ENCODE measurements around the gene DUSP21. TPM values are rescaled to one million over a fixed set of nuclear protein-coding genes. Genes with fewer than 3 reads are reported as not detected.

DUSP21 gene
- total RNA-seq, 1 donor from 2014 or later = not detected

GRCh38 chrX:44876086-44876485, 32.3 kb downstream of the DUSP21 start:
- Histone ChIP-seq H3K9ac (no peak overlapping the region), H3F3A (ENCODE audit: low read depth) (peaks cover 14% of the 10 kb centered on the region), H3K4me2 (peak overlapping the region; percentile 90), H3K79me2 (ENCODE audit: low read depth) (peaks cover 86% of the 10 kb centered on the region), H3K27me3 (no peaks in the 10 kb centered on the region), H3K4me3 (peak overlapping the region; percentile 83), H2AFZ (replicated peaks) (no peak overlapping the region), H3K4me1 (no peaks in the 10 kb centered on the region), H4K20me1 (ENCODE audit: low read depth) (peaks cover 18% of the 10 kb centered on the region), H3K36me3 (peaks cover 3% of the 10 kb centered on the region), H3K27ac (no peak overlapping the region), H3K9me3 (ENCODE audit: low read depth) (peaks cover 5% of the 10 kb centered on the region)
- no peak for DNase-seq (ENCODE audit: low spot score)
- peaks cover 8% of the 10 kb centered on the region for H3K36me3 Mint-ChIP-seq
- H3K27me3 Mint-ChIP-seq (ENCODE audit: insufficient read depth, low read depth) = peaks cover 3% of the 10 kb centered on the region
- no peak for TF ChIP-seq EZH2 (IDR thresholded peaks at IDR 0.05)
- TF ChIP-seq, protein P1, sequence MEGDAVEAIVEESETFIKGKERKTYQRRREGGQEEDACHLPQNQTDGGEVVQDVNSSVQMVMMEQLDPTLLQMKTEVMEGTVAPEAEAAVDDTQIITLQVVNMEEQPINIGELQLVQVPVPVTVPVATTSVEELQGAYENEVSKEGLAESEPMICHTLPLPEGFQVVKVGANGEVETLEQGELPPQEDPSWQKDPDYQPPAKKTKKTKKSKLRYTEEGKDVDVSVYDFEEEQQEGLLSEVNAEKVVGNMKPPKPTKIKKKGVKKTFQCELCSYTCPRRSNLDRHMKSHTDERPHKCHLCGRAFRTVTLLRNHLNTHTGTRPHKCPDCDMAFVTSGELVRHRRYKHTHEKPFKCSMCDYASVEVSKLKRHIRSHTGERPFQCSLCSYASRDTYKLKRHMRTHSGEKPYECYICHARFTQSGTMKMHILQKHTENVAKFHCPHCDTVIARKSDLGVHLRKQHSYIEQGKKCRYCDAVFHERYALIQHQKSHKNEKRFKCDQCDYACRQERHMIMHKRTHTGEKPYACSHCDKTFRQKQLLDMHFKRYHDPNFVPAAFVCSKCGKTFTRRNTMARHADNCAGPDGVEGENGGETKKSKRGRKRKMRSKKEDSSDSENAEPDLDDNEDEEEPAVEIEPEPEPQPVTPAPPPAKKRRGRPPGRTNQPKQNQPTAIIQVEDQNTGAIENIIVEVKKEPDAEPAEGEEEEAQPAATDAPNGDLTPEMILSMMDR (IDR thresholded peaks at IDR 0.05) = no peak
- TF ChIP-seq EZH2phosphoT487 (IDR thresholded peaks at IDR 0.05) = no peak
- H3K9me3 Mint-ChIP-seq = peaks cover 15% of the 10 kb centered on the region
- H3K27ac Mint-ChIP-seq = no peak overlapping the region
- peaks cover 3% of the 10 kb centered on the region for H3K4me1 Mint-ChIP-seq
- H3K4me3 Mint-ChIP-seq = peak overlapping the region; percentile 74

GRCh38 chrX:44876767-44877166, 32.9 kb downstream of the DUSP21 start:
- H3K36me3 Mint-ChIP-seq = peaks cover 8% of the 10 kb centered on the region

DNA sequence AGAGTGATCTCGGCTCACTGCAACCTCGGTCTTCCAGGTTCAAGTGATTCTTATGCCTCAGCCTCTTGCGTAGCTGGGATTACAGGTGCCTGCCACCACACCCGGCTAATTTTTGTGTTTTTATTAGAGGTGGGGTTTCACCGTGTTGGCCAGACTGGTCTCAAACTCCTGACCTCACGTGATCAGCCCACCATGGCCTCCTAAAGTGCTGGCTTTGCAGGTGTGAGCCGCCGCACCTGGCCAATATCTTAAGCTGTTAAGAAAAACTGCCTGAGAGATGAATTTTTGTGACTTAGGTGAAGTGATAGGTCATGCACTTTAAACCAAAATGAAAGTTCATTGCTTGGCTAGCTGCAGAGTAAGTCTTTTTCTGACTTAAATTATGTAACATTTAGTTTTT, 35.0 kb downstream of the DUSP21 start:
- peaks cover 100% of the 10 kb centered on the region for H3K79me2 ChIP-seq (ENCODE audit: low read depth)
- Mint-ChIP-seq H3K27me3 (ENCODE audit: insufficient read depth, low read depth) (peaks cover 3% of the 10 kb centered on the region), H3K4me1 (no peaks in the 10 kb centered on the region), H3K9me3 (peaks cover 27% of the 10 kb centered on the region), H3K4me3 (no peak overlapping the region), H3K27ac (no peak overlapping the region), H3K36me3 (peaks cover 10% of the 10 kb centered on the region)
- TF ChIP-seq EZH2 (IDR thresholded peaks at IDR 0.05) (no peak), EZH2phosphoT487 (IDR thresholded peaks at IDR 0.05) (no peak)
- TF ChIP-seq, protein P1 (IDR thresholded peaks at IDR 0.05) = no peak
- peaks cover 5% of the 10 kb centered on the region for H3K9me3 ChIP-seq (ENCODE audit: low read depth)
- peaks cover 3% of the 10 kb centered on the region for H3K36me3 ChIP-seq
- no peaks in the 10 kb centered on the region for H3K27me3 ChIP-seq
- no peak overlapping the region for H2AFZ ChIP-seq (replicated peaks)
- H3K4me3 ChIP-seq = no peak overlapping the region
- no peak overlapping the region for H3K27ac ChIP-seq
- H3K4me1 ChIP-seq = peaks cover 4% of the 10 kb centered on the region
- no peak overlapping the region for H3K9ac ChIP-seq
- no peak overlapping the region for H3K4me2 ChIP-seq
- no peak for DNase-seq (ENCODE audit: low spot score)
- no peaks in the 10 kb centered on the region for H3F3A ChIP-seq (ENCODE audit: low read depth)
- peaks cover 31% of the 10 kb centered on the region for H4K20me1 ChIP-seq (ENCODE audit: low read depth)

More at GRCh38 chrX:44876767-44877166, 32.9 kb downstream of the DUSP21 start:
- TF ChIP-seq EZH2 (IDR thresholded peaks at IDR 0.05) = no peak
- TF ChIP-seq, protein P1 (IDR thresholded peaks at IDR 0.05) = no peak
- no peak for TF ChIP-seq EZH2phosphoT487 (IDR thresholded peaks at IDR 0.05)
- H3K4me1 Mint-ChIP-seq = no peaks in the 10 kb centered on the region
- Histone ChIP-seq H3K27me3 (no peaks in the 10 kb centered on the region), H3K9me3 (ENCODE audit: low read depth) (peaks cover 5% of the 10 kb centered on the region), H3F3A (ENCODE audit: low read depth) (peaks cover 8% of the 10 kb centered on the region), H3K4me3 (no peak overlapping the region), H3K4me2 (no peak overlapping the region), H3K9ac (no peak overlapping the region), H3K36me3 (peaks cover 3% of the 10 kb centered on the region), H3K27ac (no peak overlapping the region), H3K4me1 (no peaks in the 10 kb centered on the region), H2AFZ (replicated peaks) (no peak overlapping the region), H3K79me2 (ENCODE audit: low read depth) (peaks cover 86% of the 10 kb centered on the region), H4K20me1 (ENCODE audit: low read depth) (peaks cover 24% of the 10 kb centered on the region)
- H3K9me3 Mint-ChIP-seq = peaks cover 20% of the 10 kb centered on the region
- no peak overlapping the region for H3K27ac Mint-ChIP-seq
- DNase-seq (ENCODE audit: low spot score) = no peak
- peaks cover 3% of the 10 kb centered on the region for H3K27me3 Mint-ChIP-seq (ENCODE audit: insufficient read depth, low read depth)
- no peak overlapping the region for H3K4me3 Mint-ChIP-seq
